CD4-positive, CD25-positive, alpha-beta regulatory T cell (primary cell): ENCODE measurements around the gene NTM. TPM values are rescaled to one million over a fixed set of nuclear protein-coding genes. Genes with fewer than 3 reads are reported as not detected.

ENCODE experiments used
- ATAC-seq, 2 donors: fragments of 150-1000 bp; cut with Tn5 transposase; one replicate each; pipeline ENCODE4 v1.10.0; 2021; ENCODE audit warnings: low read depth in 2 of 2, moderate number of reproducible peaks in 2 of 2, moderate library complexity in 1 of 2
- DNase-seq, 3 donors: peaks; one replicate each; pipeline versions ENCODE4 v3.0.0 to v3.0.0-alpha.2; 2012 to 2022; ENCODE audit warnings: mixed read lengths in 1 of 3
- H3K27ac ChIP-seq: one replicate; pipeline ENCODE4 v1.7.0; 2013; ENCODE audit warnings: mild to moderate bottlenecking, low read length; ENCODE audit not compliant: insufficient read depth, poor library complexity, severe bottlenecking
- H3K27me3 ChIP-seq: one replicate; pipeline ENCODE4 v1.7.0; 2013; ENCODE audit warnings: low read length; ENCODE audit not compliant: control insufficient read depth, insufficient read depth
- H3K36me3 ChIP-seq: one replicate; pipeline ENCODE4 v1.7.0; 2013; ENCODE audit warnings: mild to moderate bottlenecking, low read length, moderate library complexity; ENCODE audit not compliant: control insufficient read depth, insufficient read depth
- H3K4me1 ChIP-seq: 2 replicates; pipeline ENCODE4 v1.7.0; 2013; ENCODE audit warnings: mild to moderate bottlenecking, low read length; ENCODE audit not compliant: insufficient read depth, control insufficient read depth, poor library complexity, severe bottlenecking
- H3K4me3 ChIP-seq: one replicate; pipeline ENCODE4 v1.7.0; 2013; ENCODE audit warnings: low read depth, mild to moderate bottlenecking, low read length, moderate library complexity
- H3K9me3 ChIP-seq, 2 experiments: 1 replicate in 1 of 2; 2 replicates in 1 of 2; pipeline ENCODE4 v1.7.0; 2013; ENCODE audit warnings: low read length in 2 of 2, mild to moderate bottlenecking in 1 of 2, moderate library complexity in 1 of 2; ENCODE audit not compliant: control insufficient read depth in 2 of 2
- H3K27ac Mint-ChIP-seq, 3 donors: one replicate each; pipeline ENCODE4 v1.8.0; 2020 to 2022; ENCODE audit warnings: mild to moderate bottlenecking in 3 of 3, mixed read lengths in 3 of 3, moderate library complexity in 2 of 3
- H3K27me3 Mint-ChIP-seq: one replicate; pipeline ENCODE4 v1.8.0; 2022; ENCODE audit warnings: mild to moderate bottlenecking, mixed read lengths
- H3K36me3 Mint-ChIP-seq: one replicate; pipeline ENCODE4 v1.8.0; 2020; ENCODE audit warnings: mixed read lengths
- H3K4me1 Mint-ChIP-seq, 4 donors: one replicate each; pipeline ENCODE4 v1.8.0; 2020 to 2022; ENCODE audit warnings: mixed read lengths in 4 of 4, mild to moderate bottlenecking in 1 of 4
- H3K4me3 Mint-ChIP-seq, 4 donors: one replicate each; pipeline ENCODE4 v1.8.0; 2020 to 2022; ENCODE audit warnings: mild to moderate bottlenecking in 4 of 4, mixed read lengths in 4 of 4, moderate library complexity in 3 of 4
- H3K9me3 Mint-ChIP-seq, 7 donors: one replicate each; pipeline ENCODE4 v1.8.0; 2020 to 2022; ENCODE audit warnings: mixed read lengths in 7 of 7, mild to moderate bottlenecking in 3 of 7, moderate library complexity in 2 of 7
- polyA plus RNA-seq, 4 donors: library from polyadenylated mRNA; unstranded; fragments of 300-500 nt; fragmentation: Illumina TruSeq; gene quantifications; one replicate each; pipeline ENCODE4 v1.2.3, GENCODE V29; 2021
- total RNA-seq: library from RNA; stranded (reverse); gene quantifications from one replicate; pipeline ENCODE4 v1.2.3, GENCODE V29; 2022

The NTM gene
- total and polyA plus RNA-seq, 5 donors from 2014 or later, result 1.3 TPM; not detected in 4

DNA sequence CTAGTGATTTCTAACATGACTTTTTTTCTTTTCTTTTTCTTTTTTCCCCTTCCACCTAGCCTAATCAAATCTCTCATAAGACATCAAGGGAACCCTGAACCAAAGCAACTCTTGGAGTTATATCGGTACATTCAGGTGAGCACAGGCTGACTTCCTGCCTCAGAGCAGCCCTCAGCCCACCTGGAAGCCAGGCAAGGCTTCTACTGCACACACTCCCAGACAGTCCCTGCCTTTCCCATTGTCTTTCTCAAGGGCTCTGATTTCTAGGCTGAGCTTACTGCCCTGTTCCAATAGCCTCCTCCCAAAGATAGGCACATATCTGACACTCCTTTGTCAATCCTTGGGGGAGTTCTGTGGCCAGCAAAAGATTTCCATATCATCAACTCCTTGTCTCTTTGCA is 629.5 kb downstream of the NTM start:
- Histone ChIP-seq H3K4me1 (no peaks in the 10 kb centered on the region), H3K9me3 (peaks cover 5 to 8% of the 10 kb centered on the region in 2 experiments), H3K4me3 (no peak overlapping the region), H3K36me3 (no peaks in the 10 kb centered on the region), H3K27me3 (no peaks in the 10 kb centered on the region), H3K27ac (no peak overlapping the region)
- no peak for DNase-seq
- no peaks in the 10 kb centered on the region for H3K36me3 Mint-ChIP-seq
- no peak overlapping the region for H3K27ac Mint-ChIP-seq
- no peak for ATAC-seq
- H3K4me3 Mint-ChIP-seq, result no peak overlapping the region
- no peaks in the 10 kb centered on the region for H3K4me1 Mint-ChIP-seq
- no peaks in the 10 kb centered on the region for H3K27me3 Mint-ChIP-seq
- peaks cover 0 to 8% (median 5%) of the 10 kb centered on the region in 7 donors for H3K9me3 Mint-ChIP-seq

DNA sequence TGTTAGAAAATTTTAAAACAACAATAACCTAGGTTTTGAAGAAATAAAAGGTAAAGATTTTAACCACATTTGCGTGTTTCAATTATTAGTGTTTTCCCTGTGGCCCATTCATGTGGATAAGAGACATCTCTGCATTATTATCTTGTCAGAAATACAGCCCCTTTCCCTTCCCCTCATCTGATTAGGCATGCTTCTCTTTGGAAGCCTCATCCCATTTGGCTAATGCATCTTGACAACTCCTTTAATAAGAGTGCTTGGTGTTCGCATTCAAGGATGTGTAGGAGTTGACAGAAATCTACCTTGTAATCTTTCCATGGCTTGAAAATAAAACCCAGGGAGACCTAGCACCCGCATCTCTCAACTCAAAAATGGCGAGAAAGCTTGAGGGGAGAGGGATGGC is 635.5 kb downstream of the NTM start:
- ATAC-seq, result no peak
- Histone ChIP-seq H3K4me1 (no peaks in the 10 kb centered on the region), H3K27ac (no peak overlapping the region), H3K4me3 (no peak overlapping the region), H3K9me3 (no peaks in the 10 kb centered on the region), H3K36me3 (no peaks in the 10 kb centered on the region), H3K27me3 (no peaks in the 10 kb centered on the region)
- Mint-ChIP-seq H3K9me3 (peaks cover 0 to 5% (median 0%) of the 10 kb centered on the region in 7 donors), H3K4me1 (no peaks in the 10 kb centered on the region), H3K27me3 (no peaks in the 10 kb centered on the region), H3K4me3 (no peak overlapping the region), H3K27ac (no peak overlapping the region), H3K36me3 (no peaks in the 10 kb centered on the region)
- DNase-seq, result no peak

DNA sequence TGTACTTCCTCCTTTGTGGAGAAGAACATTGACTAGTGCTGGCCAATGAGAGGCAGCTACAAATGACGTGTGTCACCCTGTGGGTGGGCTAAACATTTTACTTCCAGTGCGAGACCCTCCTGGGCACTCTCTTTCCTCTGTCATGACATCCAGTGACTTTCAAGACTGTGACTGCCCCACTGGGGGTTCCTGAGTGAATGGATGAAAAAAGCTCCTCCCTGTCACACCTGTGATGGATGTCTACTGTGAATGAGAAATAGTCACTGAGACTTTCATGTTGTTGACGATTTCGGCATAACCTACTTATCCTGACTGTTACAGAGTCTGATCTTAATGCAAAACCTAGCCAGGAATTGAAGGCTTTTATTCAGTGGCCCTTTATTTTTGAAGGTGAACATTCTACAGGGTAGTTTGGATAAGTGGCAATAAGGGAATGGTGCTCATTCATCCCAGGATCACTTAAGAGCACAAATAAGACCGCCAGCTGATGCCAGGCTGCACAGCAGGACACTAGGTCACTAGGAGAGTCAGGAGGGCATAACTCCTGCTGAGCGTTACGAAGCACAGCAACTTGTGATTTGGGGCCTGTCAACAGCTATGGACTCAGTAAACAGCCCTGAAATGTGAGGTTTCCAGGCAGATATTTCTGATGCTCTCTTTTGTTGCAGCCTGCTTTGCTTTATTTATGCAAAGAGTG is 636.6 kb downstream of the NTM start:
- H3K27ac Mint-ChIP-seq, result no peak overlapping the region
- H3K9me3 Mint-ChIP-seq, result peaks cover 0 to 6% (median 0%) of the 10 kb centered on the region in 7 donors
- no peaks in the 10 kb centered on the region for H3K36me3 Mint-ChIP-seq
- ATAC-seq, result no peak
- H3K27me3 ChIP-seq, result no peaks in the 10 kb centered on the region
- H3K4me3 Mint-ChIP-seq, result no peak overlapping the region
- H3K27me3 Mint-ChIP-seq, result no peaks in the 10 kb centered on the region
- DNase-seq, result no peak
- no peaks in the 10 kb centered on the region for H3K4me1 ChIP-seq
- H3K27ac ChIP-seq, result no peak overlapping the region
- H3K4me3 ChIP-seq, result no peak overlapping the region
- no peaks in the 10 kb centered on the region for H3K4me1 Mint-ChIP-seq
- no peaks in the 10 kb centered on the region for H3K36me3 ChIP-seq
- no peaks in the 10 kb centered on the region for H3K9me3 ChIP-seq

DNA sequence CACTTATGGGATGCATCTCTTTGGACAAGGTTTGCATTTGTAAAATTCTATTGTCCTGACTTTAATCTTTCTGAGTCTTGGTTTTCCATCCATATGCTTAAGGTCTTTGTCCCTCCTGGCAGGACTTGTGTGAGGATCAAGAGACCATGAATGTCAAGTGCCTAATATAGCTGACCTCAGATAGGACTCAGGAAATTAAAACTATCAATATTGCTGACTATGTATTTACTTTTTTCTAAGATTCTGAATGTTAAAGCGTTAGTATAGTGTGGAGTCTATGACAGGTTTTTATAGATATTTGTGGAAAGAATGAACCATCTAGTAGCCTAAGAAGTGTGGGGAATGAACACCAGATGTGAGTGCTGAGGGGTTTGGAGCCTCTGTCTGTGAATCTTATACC is 637.8 kb downstream of the NTM start:
- no peaks in the 10 kb centered on the region for H3K4me1 ChIP-seq
- no peak overlapping the region for H3K4me3 ChIP-seq
- Mint-ChIP-seq H3K4me1 (no peaks in the 10 kb centered on the region), H3K4me3 (no peak overlapping the region), H3K9me3 (peaks cover 0 to 6% (median under 1%) of the 10 kb centered on the region in 7 donors), H3K27ac (no peak overlapping the region), H3K36me3 (no peaks in the 10 kb centered on the region), H3K27me3 (no peaks in the 10 kb centered on the region)
- H3K36me3 ChIP-seq, result no peaks in the 10 kb centered on the region
- DNase-seq (no peak), ATAC-seq (no peak)
- no peaks in the 10 kb centered on the region for H3K27me3 ChIP-seq
- no peaks in the 10 kb centered on the region for H3K9me3 ChIP-seq
- H3K27ac ChIP-seq, result no peak overlapping the region

DNA sequence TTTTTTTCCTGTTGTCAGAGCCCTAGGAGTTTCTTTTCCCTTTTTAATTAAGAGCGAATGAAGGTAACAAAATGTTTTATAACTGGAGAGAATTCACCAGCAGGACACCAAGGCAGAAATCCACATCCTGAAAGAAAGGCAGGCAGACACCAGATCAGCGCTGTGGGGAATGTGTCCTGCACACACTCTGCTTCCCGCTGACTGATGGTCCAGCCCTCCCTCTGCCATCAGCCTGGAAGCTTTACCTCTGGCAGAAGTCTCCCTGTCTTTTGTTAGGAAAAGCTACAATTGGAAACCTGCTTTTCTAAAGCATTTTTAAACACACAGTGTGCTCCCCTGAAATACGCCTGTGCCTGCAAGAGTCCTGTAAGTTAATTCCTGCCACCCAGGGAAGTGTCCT is 638.5 kb downstream of the NTM start:
- peaks cover 0 to 8% (median 1%) of the 10 kb centered on the region in 7 donors for H3K9me3 Mint-ChIP-seq
- no peaks in the 10 kb centered on the region for H3K36me3 Mint-ChIP-seq
- Histone ChIP-seq H3K27me3 (no peaks in the 10 kb centered on the region), H3K9me3 (no peaks in the 10 kb centered on the region), H3K27ac (no peak overlapping the region), H3K36me3 (no peaks in the 10 kb centered on the region), H3K4me1 (no peaks in the 10 kb centered on the region), H3K4me3 (no peak overlapping the region)
- H3K4me3 Mint-ChIP-seq, result no peak overlapping the region
- ATAC-seq, result no peak
- no peak overlapping the region for H3K27ac Mint-ChIP-seq
- no peaks in the 10 kb centered on the region for H3K4me1 Mint-ChIP-seq
- no peaks in the 10 kb centered on the region for H3K27me3 Mint-ChIP-seq
- no peak for DNase-seq

DNA sequence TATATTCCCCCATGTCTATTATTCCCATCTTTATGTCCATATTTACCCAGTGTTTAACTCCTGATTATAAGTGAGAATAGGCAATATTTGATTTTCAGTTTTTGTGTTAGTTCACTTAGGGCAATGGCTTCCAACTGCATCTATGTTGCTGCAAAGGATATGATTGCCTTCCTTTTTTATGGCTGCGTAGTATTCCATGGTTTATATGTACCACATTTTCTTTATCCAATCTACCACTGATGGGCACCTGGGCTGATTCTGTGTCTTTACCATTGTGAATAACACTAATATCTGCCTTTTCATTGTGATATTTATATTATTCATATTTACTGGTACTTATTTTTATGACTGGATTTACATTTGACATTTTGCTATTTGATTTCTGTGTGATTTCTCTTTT is 649.6 kb downstream of the NTM start:
- Mint-ChIP-seq H3K4me3 (no peak overlapping the region), H3K36me3 (no peaks in the 10 kb centered on the region), H3K27ac (no peak overlapping the region), H3K4me1 (no peaks in the 10 kb centered on the region), H3K27me3 (peaks cover 6% of the 10 kb centered on the region), H3K9me3 (peaks cover 0 to 14% (median 4%) of the 10 kb centered on the region in 7 donors)
- ATAC-seq (no peak), DNase-seq (no peak)
- Histone ChIP-seq H3K9me3 (no peaks in the 10 kb centered on the region), H3K27me3 (no peaks in the 10 kb centered on the region), H3K36me3 (no peaks in the 10 kb centered on the region), H3K27ac (no peak overlapping the region), H3K4me1 (no peaks in the 10 kb centered on the region), H3K4me3 (no peak overlapping the region)

DNA sequence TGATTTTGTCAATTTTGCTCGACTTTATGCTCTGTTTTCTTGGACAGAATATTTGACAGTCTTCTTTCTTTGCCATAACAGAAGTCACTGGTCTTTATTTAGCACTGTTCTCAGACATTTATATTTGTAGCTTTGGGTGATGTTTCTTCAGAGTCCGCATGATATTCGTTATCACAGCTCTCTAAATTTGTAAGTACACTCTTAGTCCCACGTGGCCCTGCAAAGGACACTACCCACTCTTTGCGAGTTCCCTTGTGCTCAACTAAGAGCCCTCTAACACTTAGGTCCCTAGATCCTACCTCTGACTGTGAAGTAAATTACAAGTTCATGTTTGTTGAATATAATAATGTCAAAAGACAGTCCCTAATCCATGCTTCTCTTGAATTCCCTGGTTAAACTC is 651.9 kb downstream of the NTM start:
- H3K36me3 Mint-ChIP-seq, result no peaks in the 10 kb centered on the region
- Histone ChIP-seq H3K36me3 (no peaks in the 10 kb centered on the region), H3K4me1 (no peaks in the 10 kb centered on the region), H3K9me3 (no peaks in the 10 kb centered on the region), H3K27me3 (no peaks in the 10 kb centered on the region), H3K27ac (no peak overlapping the region), H3K4me3 (no peak overlapping the region)
- H3K4me3 Mint-ChIP-seq, result no peak overlapping the region
- peaks cover 0 to 14% (median 3%) of the 10 kb centered on the region in 7 donors for H3K9me3 Mint-ChIP-seq
- ATAC-seq (no peak), DNase-seq (no peak)
- peaks cover 6% of the 10 kb centered on the region for H3K27me3 Mint-ChIP-seq
- no peaks in the 10 kb centered on the region for H3K4me1 Mint-ChIP-seq
- H3K27ac Mint-ChIP-seq, result no peak overlapping the region

DNA sequence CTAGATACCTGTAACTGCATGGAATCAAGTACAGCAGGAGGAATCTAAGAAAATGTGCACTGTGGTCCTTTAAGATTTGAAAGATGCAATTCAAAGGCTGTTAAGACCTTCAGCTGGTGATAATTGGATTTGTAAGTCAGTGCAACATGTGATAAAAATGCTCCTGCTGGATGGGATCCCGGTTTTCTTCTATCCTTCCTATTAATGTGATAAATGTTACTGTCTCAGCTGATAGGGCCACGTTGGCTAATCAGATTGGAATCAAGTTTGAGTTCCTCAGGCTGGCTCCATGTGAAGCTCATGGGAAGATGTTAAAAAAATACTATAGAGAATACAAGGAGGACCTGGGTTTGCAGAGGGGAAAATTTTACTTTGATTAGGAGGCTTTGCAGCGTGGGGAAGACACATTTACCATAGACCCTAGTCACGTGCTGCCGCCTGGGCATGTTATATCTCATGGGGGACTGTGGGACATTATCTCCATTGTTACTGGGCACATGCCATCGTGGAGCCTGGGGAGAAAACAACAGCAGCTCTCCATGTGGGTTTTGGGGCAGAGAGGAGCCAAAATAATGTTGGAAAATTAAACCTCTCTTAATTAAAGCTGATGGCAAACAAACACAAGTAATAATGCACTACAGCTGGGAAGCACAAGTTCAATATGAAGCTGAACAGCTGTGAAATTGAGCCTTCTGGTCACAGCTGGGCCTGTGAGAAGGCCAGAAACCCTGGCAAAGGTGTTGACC is 652.5 kb downstream of the NTM start:
- no peak overlapping the region for H3K27ac ChIP-seq
- H3K4me3 Mint-ChIP-seq, result no peak overlapping the region
- H3K36me3 ChIP-seq, result no peaks in the 10 kb centered on the region
- no peaks in the 10 kb centered on the region for H3K36me3 Mint-ChIP-seq
- no peaks in the 10 kb centered on the region for H3K4me1 Mint-ChIP-seq
- no peak overlapping the region for H3K27ac Mint-ChIP-seq
- H3K4me1 ChIP-seq, result no peaks in the 10 kb centered on the region
- ATAC-seq (no peak), DNase-seq (no peak)
- no peaks in the 10 kb centered on the region for H3K9me3 ChIP-seq
- peaks cover 6% of the 10 kb centered on the region for H3K27me3 Mint-ChIP-seq
- H3K27me3 ChIP-seq, result no peaks in the 10 kb centered on the region
- H3K9me3 Mint-ChIP-seq, result peaks cover 0 to 12% (median 7%) of the 10 kb centered on the region in 7 donors
- no peak overlapping the region for H3K4me3 ChIP-seq
